ENCODE results near the gene ATL2. TPM values are rescaled to one million over a fixed set of nuclear protein-coding genes. Genes with fewer than 3 reads are reported as not detected.

The ATL2 gene
- total and polyA plus RNA-seq, 2 experiments from 2014 or later: 11.1 to 38.3 TPM

DNA sequence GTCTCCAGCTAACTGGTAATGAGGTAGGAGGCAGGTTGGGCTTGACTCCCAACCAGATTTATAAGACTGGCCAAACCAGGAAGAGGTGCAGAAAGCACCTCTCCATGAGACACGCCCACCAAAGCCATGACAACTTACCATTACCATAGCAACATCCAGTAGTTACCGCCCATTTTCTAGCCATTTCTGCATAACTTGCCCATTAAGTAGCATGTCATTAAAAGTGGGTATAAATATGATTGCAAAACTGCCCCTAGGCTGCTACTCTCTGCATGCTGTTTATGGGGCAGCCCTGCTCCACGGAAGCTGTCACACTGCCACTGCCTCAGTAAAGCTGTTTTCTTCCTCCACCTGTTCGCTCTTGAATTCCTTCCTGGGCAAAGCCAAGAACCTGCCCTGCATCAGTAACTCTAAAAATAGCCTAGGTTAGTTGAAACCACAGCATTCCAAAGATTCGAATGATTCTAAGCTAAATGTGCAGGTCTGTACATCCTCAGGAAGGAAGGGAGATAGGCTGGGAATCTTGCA is 131.9 kb downstream of the ATL2 start:
- no peaks in the 10 kb centered on the region for H3K79me2 ChIP-seq (ENCODE audit: insufficient read depth)
- no peak overlapping the region for H3K27ac ChIP-seq
- in situ Hi-C loops (cut with MboI): no loop called here
- no peak overlapping the region for H3K4me2 ChIP-seq (ENCODE audit: unreplicated experiment)
- no peaks in the 10 kb centered on the region for H3K9me2 ChIP-seq (ENCODE audit: insufficient read depth)
- H3K36me3 ChIP-seq (ENCODE audit: low read depth): no peaks in the 10 kb centered on the region
- no peaks in the 10 kb centered on the region for H3K9me3 ChIP-seq (ENCODE audit: low read depth)
- H3K9ac ChIP-seq: no peak overlapping the region
- no peaks in the 10 kb centered on the region for H3F3A ChIP-seq (ENCODE audit: insufficient read depth)
- no peak overlapping the region for H2AFZ ChIP-seq
- 82 to 83% methylated on average over 5 of the region's 5 CpGs for WGBS, 2 experiments (ENCODE audit: low coverage in 1 of 2, low lambda C conversion rate in 2 of 2, missing lambda C conversion rate in 2 of 2)
- no peaks in the 10 kb centered on the region for H4K20me1 ChIP-seq (ENCODE audit: insufficient read depth)
- TF ChIP-seq EZH2 (IDR thresholded peaks at IDR 0.05; ENCODE audit: insufficient read depth, poor library complexity, severe bottlenecking): no peak
- no peaks in the 10 kb centered on the region for H3K27me3 ChIP-seq (replicated peaks; ENCODE audit: insufficient read depth)
- no peak overlapping the region for H3K4me3 ChIP-seq
- no peaks in the 10 kb centered on the region for H3K4me1 ChIP-seq (ENCODE audit: insufficient read depth)
- DNase-seq: peak; percentile 13

DNA sequence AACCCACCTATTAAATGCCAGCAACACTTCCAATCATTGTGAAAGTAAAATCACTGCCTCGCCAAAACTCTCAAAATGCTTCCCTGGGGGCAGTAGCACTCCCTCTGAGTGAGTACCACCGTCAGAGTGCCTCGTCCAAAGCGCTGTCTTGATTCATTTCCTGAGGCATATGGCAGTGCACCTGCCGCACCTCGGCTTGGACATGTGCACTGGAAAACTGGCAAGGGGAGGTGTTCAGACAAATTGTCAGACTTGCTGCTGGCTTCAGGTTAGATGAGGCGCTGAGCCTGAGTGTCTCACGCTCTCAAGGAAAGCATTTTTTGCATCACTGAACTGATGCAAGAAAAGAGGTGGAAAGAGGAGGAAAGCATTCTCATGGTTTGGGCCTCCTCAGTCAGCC is 132.8 kb downstream of the ATL2 start:
- no peaks in the 10 kb centered on the region for H3K9me2 ChIP-seq (ENCODE audit: insufficient read depth)
- TF ChIP-seq EZH2 (IDR thresholded peaks at IDR 0.05; ENCODE audit: insufficient read depth, poor library complexity, severe bottlenecking) (no peak), EZH2phosphoT487 (IDR thresholded peaks at IDR 0.05; ENCODE audit: insufficient read depth, low read depth) (no peak)
- no peaks in the 10 kb centered on the region for H4K20me1 ChIP-seq (ENCODE audit: insufficient read depth)
- H3K79me2 ChIP-seq (ENCODE audit: insufficient read depth): no peaks in the 10 kb centered on the region
- H3K27ac ChIP-seq: no peak overlapping the region
- no peaks in the 10 kb centered on the region for H3K36me3 ChIP-seq (ENCODE audit: low read depth)
- no peak overlapping the region for H3K4me3 ChIP-seq
- H3K9ac ChIP-seq: no peak overlapping the region
- DNase-seq: no peak
- H3K4me1 ChIP-seq (ENCODE audit: insufficient read depth): no peaks in the 10 kb centered on the region
- H3F3A ChIP-seq (ENCODE audit: insufficient read depth): no peaks in the 10 kb centered on the region
- H3K9me3 ChIP-seq (ENCODE audit: low read depth): no peaks in the 10 kb centered on the region
- no peak overlapping the region for H2AFZ ChIP-seq
- WGBS, 2 experiments (ENCODE audit: low coverage in 1 of 2, low lambda C conversion rate in 2 of 2, missing lambda C conversion rate in 2 of 2): 88 to 90% methylated on average over 8 of the region's 8 CpGs
- H3K4me2 ChIP-seq (ENCODE audit: unreplicated experiment): no peak overlapping the region
- no peaks in the 10 kb centered on the region for H3K27me3 ChIP-seq (replicated peaks; ENCODE audit: insufficient read depth)
- in situ Hi-C loops (cut with MboI): no loop called here

Other genes with a start within 250 kb of the ATL2 start
- 34.9 and 42.6 TPM in 2 replicates for gene HNRNPLL, start 225.7 kb upstream of the ATL2 start, total RNA-seq (2014; rRNA removed; shearing (Covaris generic))
- gene HNRNPLL, start 225.7 kb upstream of the ATL2 start, polyA plus RNA-seq (2016; fragmentation: Nextera tagmentation; extraction: Ambion mirVana): 31.3 and 32.6 TPM in 2 replicates

Measured in GM23248 (cell line).